Fibroblast of gingiva (primary cell): ENCODE data around the gene ZFP82.

Experiments
- DNase-seq: peaks from one replicate; pipeline ENCODE4 v3.0.0-alpha.2; 2011; ENCODE audit warnings: low read depth

The ZFP82 gene

GRCh38 chr19:36418287-36419001, at the start of gene ZFP82:
ZFP82 (minus strand) TSS chr19:36418644; CDS start chr19:36409789, 8,855 bp downstream.
- peak; percentile 80 for DNase-seq

- no peak for DNase-seq
These were observed 41.6 kb upstream of the ZFP82 start for GRCh38 chr19:36460046-36460445.

GRCh38 chr19:36456831-36457230, 38.4 kb upstream of the ZFP82 start:
- no peak for DNase-seq

- DNase-seq, result no peak
These were observed 30.7 kb upstream of the ZFP82 start for GRCh38 chr19:36449059-36449670.

- no peak for DNase-seq
These were observed 22.9 kb upstream of the ZFP82 start for GRCh38 chr19:36441339-36441738.

GRCh38 chr19:36436531-36436930, 18.1 kb upstream of the ZFP82 start:
- DNase-seq, result no peak

GRCh38 chr19:36423925-36424324, 5.5 kb upstream of the ZFP82 start:
- DNase-seq, result no peak

GRCh38 chr19:36421749-36422481, 3.5 kb upstream of the ZFP82 start:
- no peak for DNase-seq

- peak; percentile 41 for DNase-seq
These were observed 2.7 kb upstream of the ZFP82 start for GRCh38 chr19:36420961-36421748.

GRCh38 chr19:36417752-36418286, 625 bp downstream of the ZFP82 start:
- no peak for DNase-seq

- DNase-seq, result no peak
These were observed 8.6 kb downstream of the ZFP82 start for GRCh38 chr19:36409841-36410240.

GRCh38 chr19:36408101-36408500, 10.3 kb downstream of the ZFP82 start:
- DNase-seq, result no peak

- no peak for DNase-seq
These were observed 13.9 kb downstream of the ZFP82 start for GRCh38 chr19:36404498-36404897.

- DNase-seq, result no peak
These were observed 17.0 kb downstream of the ZFP82 start for GRCh38 chr19:36401475-36401874.

GRCh38 chr19:36398571-36398970, 19.9 kb downstream of the ZFP82 start:
- DNase-seq, result no peak

GRCh38 chr19:36392916-36393673, 25.3 kb downstream of the ZFP82 start:
- no peak for DNase-seq

GRCh38 chr19:36379510-36379819, 39.0 kb downstream of the ZFP82 start:
- DNase-seq, result no peak

GRCh38 chr19:36378625-36379509, 39.6 kb downstream of the ZFP82 start, which contains the start of gene ZFP14:
ZFP14 (minus strand) TSS chr19:36379201; CDS start chr19:36367892, 11,309 bp downstream.
- peak; percentile 89 for DNase-seq

GRCh38 chr19:36377541-36378178, 40.8 kb downstream of the ZFP82 start:
- no peak for DNase-seq

- DNase-seq, result no peak
These were observed 44.7 kb downstream of the ZFP82 start for GRCh38 chr19:36373638-36374156.
